ENCODE measurements around the gene LARGE1. TPM values are rescaled to one million over a fixed set of nuclear protein-coding genes. Genes with fewer than 3 reads are reported as not detected.

Gene LARGE1
- total and polyA plus RNA-seq, 2 of the 8 experiments (the other 6 are each of a cell fraction or from before 2014, with no cell fraction given): 43.7 to 83.0 TPM

GRCh38 chr22:33803371-33804282, 116.6 kb downstream of the LARGE1 start:
- no peak overlapping the region; the same call in 1 of the 2 replicates for H2BK20ac ChIP-seq (ENCODE audit: low read length)
- H2BK120ac ChIP-seq (replicated peaks; ENCODE audit: low read depth, low read length): no peak overlapping the region
- peaks cover 0 to 6% (median 1%) of the 10 kb centered on the region in 4 experiments; a peak in 3 of 7 replicates for H3K4me1 ChIP-seq (replicated peaks in 1 of 4; ENCODE audit: control insufficient read depth in 3 of 4, insufficient read depth in 4 of 4, low read length in 3 of 4)
- no peak overlapping the region for H2BK12ac ChIP-seq (ENCODE audit: low read depth, low read length)
- H3K79me1 ChIP-seq (ENCODE audit: low read depth, low read length): peaks cover 12% of the 10 kb centered on the region
- H2AK5ac ChIP-seq (ENCODE audit: low read depth, low read length): no peak overlapping the region
- H3K23me2 ChIP-seq (ENCODE audit: low read depth, low read length): no peaks in the 10 kb centered on the region
- H3K4me2 ChIP-seq (ENCODE audit: insufficient read depth in 1 of 2, low read depth in 2 of 2, low read length in 2 of 2): no peak overlapping the region
- no peak overlapping the region for H3K4me3 ChIP-seq (ENCODE audit: extremely low read depth in 1 of 4, insufficient read depth in 2 of 4, low read depth in 3 of 4, low read length in 4 of 4)
- H3K9me3 ChIP-seq (ENCODE audit: insufficient read depth in 2 of 2, low read depth in 1 of 2, low read length in 1 of 2): peaks cover 6 to 8% of the 10 kb centered on the region in 2 experiments; a peak in 2 of 4 replicates
- H3K36me3 ChIP-seq (ENCODE audit: control insufficient read depth in 2 of 4, insufficient read depth in 4 of 4, low read length in 3 of 4): peaks cover 0 to 3% (median 0%) of the 10 kb centered on the region in 4 experiments; a peak in 1 of 8 replicates
- no peaks in the 10 kb centered on the region for H3K27me3 ChIP-seq (replicated peaks in 1 of 4; ENCODE audit: control insufficient read depth in 3 of 4, extremely low read depth in 1 of 4, insufficient read depth in 3 of 4, low read length in 3 of 4)
- H4K8ac ChIP-seq (ENCODE audit: extremely low read depth, insufficient read depth, low read length): no peak overlapping the region
- DNase-seq (ENCODE audit: low read depth in 1 of 2, low spot score in 2 of 2): no peak
- ChIA-PET CTCF (ENCODE audit: partially characterized antibody) (interaction anchor here (0.9 to 1.3 kb wide), 3 partner anchors 7 to 120 kb away, joined by 3 to 4 read pairs (median 3); no protein-coding TSS in a partner anchor), POLR2A (ENCODE audit: partially characterized antibody) (no interaction called here)
- peaks cover 5 to 10% of the 10 kb centered on the region in 2 experiments for H4K20me1 ChIP-seq (replicated peaks in 1 of 2; ENCODE audit: control insufficient read depth in 1 of 2, insufficient read depth in 2 of 2, low read length in 2 of 2)
- no peak overlapping the region for H3K18ac ChIP-seq (ENCODE audit: extremely low read depth, low read length)
- H2BK5ac ChIP-seq (ENCODE audit: low read depth, low read length): no peak overlapping the region; the same call in 1 of the 2 replicates
- no peak overlapping the region for H3K4ac ChIP-seq (replicated peaks; ENCODE audit: insufficient read length, low read depth, low read length)
- peaks cover 15 to 98% of the 10 kb centered on the region in 2 experiments for H3K79me2 ChIP-seq (ENCODE audit: control insufficient read depth in 1 of 2, insufficient read depth in 2 of 2, low read length in 2 of 2)
- H2BK15ac ChIP-seq (ENCODE audit: low read length): no peak overlapping the region
- H3K14ac ChIP-seq (ENCODE audit: insufficient read length): no peak overlapping the region
- no peak overlapping the region for H3K9ac ChIP-seq (replicated peaks in 1 of 4; ENCODE audit: extremely low read depth in 1 of 4, low read depth in 3 of 4, low read length in 3 of 4)
- FAIRE-seq: no peak
- H3K56ac ChIP-seq (replicated peaks; ENCODE audit: insufficient read length, low read depth, low read length): no peak overlapping the region
- H3K23ac ChIP-seq (ENCODE audit: insufficient read length): no peak overlapping the region
- no peak overlapping the region for H4K5ac ChIP-seq (ENCODE audit: insufficient read length, low read depth, low read length)
- no peak overlapping the region for H2AFZ ChIP-seq (ENCODE audit: low read length)
- WGBS, 2 experiments (ENCODE audit: extremely low coverage in 1 of 2, insufficient coverage in 1 of 2, insufficient read length in 1 of 2, insufficient replicate concordance in 2 of 2, low coverage in 1 of 2, low lambda C conversion rate in 2 of 2, missing lambda C conversion rate in 1 of 2): 96% methylated on average over 7 of the region's 7 CpGs; no CpG with 5 or more reads in 1 of the 2 experiments
- no peak overlapping the region for H3K27ac ChIP-seq (ENCODE audit: low read depth, low read length)
- H4K91ac ChIP-seq (replicated peaks; ENCODE audit: insufficient read length, low read length): no peak overlapping the region
- no peak for TF ChIP-seq NANOG (IDR thresholded peaks at IDR 0.05; ENCODE audit: insufficient read depth, low read depth, low read length, poor library complexity, severe bottlenecking)
- TF ChIP-seq JUND (IDR thresholded peaks at IDR 0.05; ENCODE audit: low read length): no peak
- no peak for TF ChIP-seq SIRT6 (IDR thresholded peaks at IDR 0.05; ENCODE audit: low read length)
- no peak for TF ChIP-seq CBX8 (IDR thresholded peaks at IDR 0.05; ENCODE audit: borderline replicate concordance, low read depth, low read length)
- TF ChIP-seq RAD21 (IDR thresholded peaks at IDR 0.05 in 1 of 2, conservative IDR thresholded peaks at IDR 0.05 in 1 of 2; ENCODE audit: low read depth in 2 of 2, low read length in 2 of 2): no peak
- TF ChIP-seq EP300 (IDR thresholded peaks at IDR 0.05; ENCODE audit: borderline replicate concordance in 1 of 2, low read depth in 2 of 2, low read length in 2 of 2): no peak
